ENCODE results near the gene TTC9C. TPM values are rescaled to one million over a fixed set of nuclear protein-coding genes. Genes with fewer than 3 reads are reported as not detected.
"Not testable (repeated sequence)": the region's sequence is repeated elsewhere in the genome, so short reads cannot be mapped to it uniquely, and the experiment has no call there.

TTC9C gene
- total RNA-seq, 1 donor from 2014 or later, result 32.3 TPM

DNA sequence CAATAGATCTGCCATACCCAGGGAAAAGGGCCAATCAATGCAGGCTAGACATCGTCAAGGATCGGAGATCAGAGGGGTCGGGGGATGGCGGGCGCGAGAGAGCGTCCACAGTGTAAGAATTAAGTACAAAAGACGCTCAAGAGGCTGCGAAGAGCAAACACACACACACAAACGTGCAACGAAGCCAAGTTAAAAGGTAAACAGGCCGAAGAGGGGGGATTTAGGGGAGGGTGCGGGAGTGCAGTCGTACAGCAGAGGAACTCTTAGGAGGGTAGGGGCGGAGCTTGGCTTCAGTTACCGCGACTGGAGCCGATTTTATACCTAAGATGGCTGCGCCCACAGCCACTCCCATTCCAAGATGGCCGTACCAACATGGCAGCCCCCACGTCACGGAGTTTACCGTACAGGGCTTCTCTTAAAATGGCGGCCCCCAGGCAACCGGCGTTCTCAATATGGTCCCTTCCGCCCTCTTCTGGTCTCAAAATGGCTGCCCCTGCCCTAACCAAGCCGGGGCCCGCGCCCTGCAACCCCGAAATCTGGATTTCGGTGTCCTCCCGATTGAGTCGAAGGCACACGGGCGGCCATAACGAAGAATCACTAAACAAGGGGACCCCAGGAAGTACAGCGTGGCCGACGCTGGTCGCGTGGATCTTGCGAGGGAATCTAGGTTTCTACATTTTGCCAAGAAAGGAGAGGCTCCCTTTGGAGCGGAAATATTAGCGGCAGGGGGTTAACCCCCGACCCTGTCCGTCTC, 18.9 kb upstream of the TTC9C start:
- DNase-seq (ENCODE audit: low read depth in 2 of 2), result peak; percentile 94 to 99

DNA sequence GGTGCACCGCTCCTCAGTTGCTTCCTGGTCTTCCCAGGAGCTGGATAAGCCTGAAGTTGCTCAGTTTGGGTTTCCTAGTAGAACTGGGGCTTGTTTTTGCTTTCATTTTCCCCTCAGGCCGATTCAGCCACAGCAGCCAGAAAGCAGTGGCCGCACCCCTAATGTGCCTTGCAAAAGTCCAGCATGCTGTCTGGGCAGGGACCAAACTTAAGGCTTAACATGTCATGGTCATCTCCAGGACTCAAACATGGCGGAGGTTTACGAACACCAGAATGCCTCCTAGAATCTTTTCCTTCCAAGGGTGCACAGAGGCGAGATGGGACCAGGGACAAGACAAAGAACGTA, 18.3 kb upstream of the TTC9C start:
- peak in 1 of 2 donors; percentile 32 for DNase-seq (ENCODE audit: low read depth in 2 of 2)

DNA sequence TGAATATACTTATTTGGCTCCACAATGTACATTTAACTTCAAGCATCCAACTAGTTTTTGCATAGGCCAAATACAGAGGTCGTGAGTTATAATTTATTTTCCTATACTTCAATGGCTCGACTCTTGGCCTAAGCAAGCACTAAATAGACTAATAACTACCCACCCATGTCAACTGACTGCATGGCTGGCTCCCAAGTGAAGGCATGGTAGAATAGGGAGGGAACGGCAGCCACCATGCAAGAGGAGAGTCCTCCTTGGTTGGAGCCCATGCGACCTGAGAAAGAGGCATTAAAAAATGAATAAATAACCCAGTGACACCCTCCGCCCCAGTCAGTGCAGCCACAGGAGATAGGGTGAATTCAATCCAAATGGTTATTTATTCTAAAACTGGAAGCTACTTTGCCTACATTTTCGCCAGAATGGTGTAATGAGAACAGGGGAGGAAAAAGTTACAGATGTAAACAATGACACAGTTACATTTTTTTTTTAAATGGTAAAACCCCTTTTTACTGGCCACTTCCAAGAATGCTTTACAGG, 15.9 kb upstream of the TTC9C start:
- no peak for DNase-seq (ENCODE audit: low read depth in 2 of 2)

DNA sequence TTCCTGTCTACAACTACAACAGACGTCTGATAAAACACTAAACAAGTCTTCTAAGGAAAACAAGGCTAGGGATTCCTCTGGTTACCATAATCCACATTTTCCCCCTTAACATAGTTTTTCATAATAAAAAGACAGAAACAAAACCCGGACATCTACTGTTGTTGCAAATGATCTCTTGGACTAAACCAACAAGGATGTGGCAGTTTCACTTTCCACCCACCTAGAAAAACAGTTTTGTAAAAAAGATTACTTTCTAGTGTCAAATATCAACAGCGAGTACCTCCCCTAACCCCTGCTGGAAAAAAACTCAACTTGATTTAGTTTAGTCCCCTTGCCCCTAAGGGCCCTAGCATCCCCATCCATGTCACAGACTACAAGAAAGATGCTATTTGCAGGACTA, 15.4 kb upstream of the TTC9C start:
- DNase-seq (ENCODE audit: low read depth in 2 of 2), result peak in 1 of 2 donors; percentile 38

DNA sequence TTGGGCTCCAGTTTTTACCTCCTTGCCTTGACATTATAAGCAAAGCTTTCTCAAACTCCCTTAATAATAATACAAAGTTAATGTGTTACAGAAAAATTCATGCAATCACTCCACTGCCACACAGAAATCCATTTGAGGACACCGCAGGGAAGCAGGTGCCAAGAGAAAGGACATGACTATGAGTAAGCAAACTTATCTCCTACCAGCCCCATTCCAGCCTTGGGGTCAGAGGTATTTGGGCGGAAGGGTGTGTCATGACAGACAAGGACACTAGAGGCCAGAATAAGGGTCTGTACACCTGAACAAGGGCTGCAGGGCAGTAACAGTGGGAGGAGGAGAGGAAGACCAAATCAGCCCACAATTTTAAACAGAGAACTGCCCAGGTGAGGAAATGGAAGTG, 14.9 kb upstream of the TTC9C start:
- no peak for DNase-seq (ENCODE audit: low read depth in 2 of 2)

DNA sequence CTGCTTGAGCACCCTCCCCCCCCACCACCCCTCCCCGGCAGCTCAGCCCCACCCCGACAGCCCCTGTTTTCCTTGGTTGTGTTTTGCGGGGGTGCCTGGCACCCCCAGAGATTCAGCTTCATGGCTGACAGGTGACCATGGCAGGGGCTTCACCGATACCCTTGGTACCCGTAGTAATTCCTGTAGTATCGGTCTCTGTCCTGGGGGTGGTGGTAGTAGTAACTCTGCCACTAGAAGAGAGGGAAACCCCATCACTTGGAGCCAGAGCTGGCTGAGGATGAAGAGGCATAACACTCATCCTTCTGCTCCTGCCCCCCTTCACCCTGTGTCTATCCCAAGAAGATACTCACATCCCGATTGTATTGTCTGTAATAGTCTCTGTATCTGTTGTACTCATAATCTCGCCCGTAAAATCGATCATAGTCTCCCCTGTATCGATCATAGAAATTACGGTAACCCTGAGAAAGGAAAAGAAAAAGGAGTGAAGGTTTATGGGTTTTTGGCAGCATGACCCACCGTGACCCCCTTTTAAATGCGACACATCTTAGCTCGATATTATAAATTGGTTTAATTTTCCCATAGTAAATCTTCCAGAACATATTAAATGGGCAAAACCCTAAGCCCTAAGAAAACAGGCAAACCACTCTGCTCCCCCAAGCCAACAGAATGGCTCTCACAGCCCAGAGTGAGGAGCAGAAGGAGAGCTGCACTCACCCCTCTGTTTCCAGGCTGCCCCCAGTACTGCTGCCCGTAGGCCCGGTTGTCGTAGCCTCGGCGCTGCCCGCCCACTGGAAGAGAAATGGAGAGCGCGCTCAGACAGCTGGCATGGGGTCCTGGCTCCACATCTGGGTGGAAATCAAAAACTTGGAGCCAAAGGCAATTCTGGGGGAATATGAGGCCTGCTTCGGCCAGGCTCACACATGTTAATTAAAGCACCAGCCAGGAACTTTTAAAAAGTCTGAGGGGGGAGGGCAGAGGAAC, 12.8 kb upstream of the TTC9C start:
- no peak for DNase-seq (ENCODE audit: low read depth in 2 of 2)

DNA sequence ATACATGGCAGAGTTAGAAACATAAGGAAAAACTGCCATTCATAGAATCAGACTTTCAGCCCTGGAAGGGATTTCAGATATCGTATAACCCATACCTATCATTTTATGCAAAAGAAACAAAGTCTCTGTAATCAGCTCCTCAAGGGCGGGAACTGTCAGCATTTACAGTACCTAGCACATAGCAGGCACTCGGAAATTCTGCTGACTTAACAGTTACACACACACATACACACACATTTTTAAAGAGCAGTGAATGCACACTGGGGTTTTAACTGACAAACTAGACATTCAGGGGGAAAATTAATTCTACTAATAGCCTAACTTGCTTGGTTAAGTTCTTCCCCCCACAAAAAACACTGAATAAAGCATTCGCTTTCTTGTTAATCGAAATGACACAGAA, 12.1 kb upstream of the TTC9C start:
- DNase-seq (ENCODE audit: low read depth in 2 of 2), result no peak

DNA sequence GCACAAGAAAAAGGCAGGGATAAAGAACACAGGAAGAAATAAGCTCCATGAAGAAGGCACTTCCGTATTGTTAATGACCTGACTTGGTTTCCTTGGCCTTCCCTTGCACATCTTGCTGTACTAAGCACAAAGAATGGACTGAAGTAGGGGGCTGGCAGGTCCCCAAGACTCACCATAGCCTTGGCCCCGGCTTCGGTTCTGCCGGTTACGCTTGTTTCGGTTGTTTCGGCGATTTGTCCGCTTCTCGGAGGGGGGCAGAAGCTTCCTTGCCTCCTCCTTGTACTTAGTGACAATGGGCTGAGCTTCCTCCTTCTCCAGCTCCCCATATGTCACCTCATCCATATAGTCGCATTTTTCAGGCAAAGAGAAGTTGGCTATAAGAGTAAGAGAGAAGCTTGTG, 11.5 kb upstream of the TTC9C start:
- DNase-seq (ENCODE audit: low read depth in 2 of 2), result no peak

DNA sequence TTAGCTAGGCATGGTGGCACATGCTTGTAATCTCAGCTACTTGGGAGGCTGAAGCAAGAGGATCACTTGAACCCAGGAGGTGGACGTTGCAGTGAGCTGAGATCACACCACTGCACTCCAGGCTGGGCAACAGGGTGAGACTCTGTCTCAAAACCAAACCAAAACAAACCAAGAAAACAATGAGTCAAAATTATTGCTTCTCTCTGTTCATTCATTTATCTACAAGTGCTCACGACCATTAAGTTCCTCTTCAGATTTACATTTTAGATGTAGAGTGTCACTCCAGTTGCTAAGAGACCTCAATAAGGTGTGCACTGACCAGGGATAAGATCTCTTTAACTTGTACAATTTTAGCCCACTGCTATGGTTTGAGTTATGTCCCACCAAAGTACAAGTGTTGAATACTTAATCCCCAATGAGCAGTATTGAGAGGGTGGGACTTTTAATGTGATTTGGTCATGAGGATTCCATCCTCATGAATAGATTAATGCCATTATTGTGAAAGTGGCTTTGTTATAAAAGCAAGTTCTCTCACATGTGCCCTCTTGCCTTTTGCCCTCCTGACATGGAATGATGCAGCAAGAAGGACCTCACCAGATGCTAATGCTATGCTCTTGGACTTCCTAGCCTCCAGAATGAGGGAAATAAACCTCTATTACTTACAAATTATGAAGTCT, 8.8 kb upstream of the TTC9C start:
- DNase-seq (ENCODE audit: low read depth in 2 of 2), result no peak

DNA sequence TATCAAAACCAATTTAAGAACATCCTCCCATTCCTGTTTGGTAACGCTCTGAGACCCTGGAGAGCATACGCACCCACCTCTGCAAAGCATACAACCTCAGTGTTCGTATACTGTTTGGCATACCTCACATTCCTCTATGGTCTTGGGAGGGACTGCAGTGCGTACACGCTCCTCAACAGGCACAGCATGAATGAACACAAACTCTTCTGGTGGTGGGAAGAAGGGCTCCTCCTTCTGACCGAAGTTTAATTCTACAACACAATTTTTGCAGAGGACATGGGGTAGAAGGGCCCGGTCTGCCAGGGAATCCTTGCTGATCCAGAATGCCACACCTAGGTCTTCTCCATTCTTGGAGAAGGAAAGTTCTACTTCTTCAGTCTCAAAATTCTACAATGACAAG, 6.3 kb upstream of the TTC9C start:
- peak in 1 of 2 donors; percentile 18 for DNase-seq (ENCODE audit: low read depth in 2 of 2)

DNA sequence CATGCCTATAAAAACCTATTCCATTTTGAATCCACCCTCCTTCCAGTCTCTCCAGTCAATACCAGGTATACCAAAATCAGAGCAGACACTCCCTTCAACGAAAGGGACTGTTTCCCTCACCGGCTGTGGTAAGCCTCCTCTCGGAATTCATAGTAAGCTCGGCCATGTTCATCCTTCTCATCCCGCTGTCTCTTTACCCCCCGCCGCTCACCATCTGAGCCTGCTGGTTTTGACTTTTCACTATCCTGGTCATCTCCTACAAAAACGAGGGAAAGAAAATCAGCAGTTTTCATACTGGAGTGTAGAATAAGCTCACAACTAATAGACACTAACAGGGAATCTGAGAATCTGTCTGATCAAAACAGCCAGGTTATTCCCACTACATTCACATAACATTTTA, 4.1 kb upstream of the TTC9C start:
- DNase-seq (ENCODE audit: low read depth in 2 of 2), result no peak

DNA sequence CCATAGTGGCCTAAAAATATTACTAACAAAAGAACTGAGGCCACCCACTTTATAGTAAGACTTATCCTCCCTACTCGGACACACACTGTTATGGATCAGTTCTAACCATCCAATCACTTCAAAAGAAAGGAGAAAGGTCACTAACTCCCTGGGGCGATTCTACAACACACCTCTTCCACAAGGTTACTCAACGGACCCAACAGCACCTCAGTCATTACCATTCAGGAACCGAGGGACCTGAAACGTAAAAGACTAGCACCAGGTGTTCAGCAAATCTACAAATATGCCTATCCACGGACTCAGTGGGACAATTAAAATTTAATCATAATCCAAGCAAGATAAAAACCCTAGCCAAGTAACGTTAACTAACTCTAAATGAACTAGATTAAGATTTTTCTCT, 2.6 kb upstream of the TTC9C start:
- peak in 1 of 2 donors; percentile 15 for DNase-seq (ENCODE audit: low read depth in 2 of 2)

DNA sequence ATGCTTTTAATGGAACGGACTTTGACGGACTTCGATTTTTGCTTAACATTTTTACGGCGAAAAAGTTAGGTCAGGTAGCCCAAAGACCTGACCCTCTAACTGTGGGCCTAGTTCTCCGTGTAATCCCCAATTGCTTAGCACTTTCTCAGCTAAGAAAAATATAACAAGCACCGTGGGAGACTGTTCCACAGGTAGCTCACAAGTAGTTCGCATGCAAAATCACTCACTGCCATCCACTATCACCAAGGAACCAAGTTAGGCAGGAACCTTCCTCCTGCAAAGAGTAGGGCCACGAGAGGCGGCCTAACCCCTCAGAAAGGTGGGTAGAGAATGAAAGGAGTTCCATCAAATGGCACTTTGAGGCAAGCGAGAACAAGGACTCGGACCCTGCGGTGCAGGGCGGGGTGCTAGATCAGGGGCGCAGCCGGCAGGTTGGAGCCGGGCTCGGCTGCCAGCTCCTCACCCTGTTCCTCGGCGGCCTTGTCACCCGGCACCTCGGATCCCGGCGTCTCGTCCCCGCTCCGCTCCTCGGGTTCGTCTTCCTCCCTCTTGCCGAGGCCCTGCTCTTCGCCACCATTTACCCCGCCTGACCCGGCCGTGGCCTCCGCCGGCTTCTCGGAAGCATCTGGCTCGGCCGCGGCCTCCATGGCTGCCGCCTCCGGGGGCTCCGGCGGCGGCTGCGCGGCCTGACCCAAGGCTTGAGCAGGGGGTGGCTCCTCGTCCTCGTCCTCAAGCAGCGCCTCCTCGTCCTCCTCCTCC, 2.0 kb upstream of the TTC9C start:
- DNase-seq (ENCODE audit: low read depth in 2 of 2), result no peak

DNA sequence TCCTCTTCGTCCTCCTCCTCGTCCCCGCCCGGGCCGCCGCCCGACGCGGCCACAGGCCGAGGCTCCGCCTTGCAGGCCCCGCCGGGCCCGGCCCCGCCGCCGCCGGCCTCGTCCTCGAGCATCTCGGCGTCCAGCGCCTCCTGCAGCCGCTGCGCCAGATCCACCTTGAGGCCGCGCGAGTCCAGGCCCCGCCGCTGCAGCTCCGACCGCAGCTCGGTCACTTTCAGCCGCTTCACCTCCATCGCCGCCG, 1.4 kb upstream of the TTC9C start:
- no peak for DNase-seq (ENCODE audit: low read depth in 2 of 2)

DNA sequence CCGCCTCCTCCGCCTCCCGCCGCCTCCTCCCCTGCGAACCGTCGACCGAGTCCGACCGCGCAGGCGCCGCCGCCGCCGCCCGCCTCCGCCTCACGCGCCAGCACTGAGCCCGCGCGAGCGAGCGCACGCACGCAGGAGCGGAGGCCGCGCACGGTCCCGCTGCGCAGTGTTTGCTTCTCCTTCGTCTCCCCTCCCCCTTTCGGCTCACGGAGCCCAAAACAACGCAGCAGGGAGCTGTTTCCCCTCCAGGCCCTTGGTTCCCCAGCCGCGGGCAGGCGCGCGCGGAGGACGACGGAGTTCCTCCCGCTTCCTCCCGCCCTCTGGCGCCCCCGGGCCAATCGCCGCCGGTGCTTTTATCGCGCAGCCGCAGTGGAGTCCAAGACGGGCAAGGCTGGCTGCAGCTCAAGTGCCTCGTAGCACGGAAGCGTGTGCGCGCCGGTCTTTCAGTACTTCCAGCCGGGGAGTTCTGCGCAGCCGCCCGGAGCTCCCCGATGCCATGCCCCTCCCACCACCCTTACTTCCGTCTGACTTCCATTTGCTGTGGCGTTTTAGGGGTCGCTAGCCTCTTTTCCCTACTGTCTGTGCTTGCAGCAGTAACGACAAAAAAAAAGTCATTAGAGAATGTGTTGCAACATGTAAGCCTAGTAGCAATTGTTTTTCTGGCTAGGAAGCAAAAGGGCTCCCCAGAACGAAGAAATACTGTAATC, 968 bp upstream of the TTC9C start, which contains the start of gene HNRNPUL2:
TSS of gene HNRNPUL2 (minus strand) at position 293 of the 707 bp plus-strand sequence. CDS start 301 bp downstream, outside the sequence.
- DNase-seq (ENCODE audit: low read depth in 2 of 2), result peak; percentile 98 to 99

DNA sequence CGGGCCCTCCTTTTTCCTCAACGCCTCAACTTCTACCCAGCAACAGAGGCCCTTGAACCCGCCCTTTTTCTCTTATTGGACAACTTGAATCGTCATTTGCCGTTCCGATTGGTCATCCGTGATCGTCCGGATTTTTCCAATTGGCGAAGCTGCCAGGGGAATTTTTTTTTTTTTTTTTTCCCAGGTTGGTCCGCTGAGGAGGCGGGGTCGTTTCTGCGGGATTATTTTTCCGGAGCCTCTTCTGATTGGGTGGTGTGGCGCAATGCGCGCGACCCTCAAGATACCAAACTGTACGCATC, 465 bp upstream of the TTC9C start:
- DNase-seq (ENCODE audit: low read depth in 2 of 2), result peak; percentile 97 to 98

DNA sequence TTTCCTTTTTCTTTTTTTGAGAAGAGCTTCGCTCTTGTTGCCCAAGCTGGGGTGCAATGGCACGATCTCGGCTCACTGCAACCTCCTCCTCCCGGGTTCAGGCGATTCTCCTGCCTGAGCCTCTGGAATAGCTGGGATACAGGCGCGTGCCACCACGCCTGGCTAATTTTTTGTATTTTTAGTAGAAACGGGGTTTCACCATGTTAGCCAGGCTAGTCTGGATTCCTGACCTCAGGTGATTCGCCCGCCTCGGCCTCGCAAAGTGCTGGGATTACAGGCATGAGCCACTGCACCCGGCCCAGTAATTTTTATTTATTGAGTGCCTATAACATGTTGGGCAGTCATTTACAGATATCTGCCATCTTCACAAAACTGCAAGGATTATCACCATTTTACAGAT, 1.8 kb downstream of the TTC9C start:
- not testable (repeated sequence) for DNase-seq (ENCODE audit: low read depth in 2 of 2)

DNA sequence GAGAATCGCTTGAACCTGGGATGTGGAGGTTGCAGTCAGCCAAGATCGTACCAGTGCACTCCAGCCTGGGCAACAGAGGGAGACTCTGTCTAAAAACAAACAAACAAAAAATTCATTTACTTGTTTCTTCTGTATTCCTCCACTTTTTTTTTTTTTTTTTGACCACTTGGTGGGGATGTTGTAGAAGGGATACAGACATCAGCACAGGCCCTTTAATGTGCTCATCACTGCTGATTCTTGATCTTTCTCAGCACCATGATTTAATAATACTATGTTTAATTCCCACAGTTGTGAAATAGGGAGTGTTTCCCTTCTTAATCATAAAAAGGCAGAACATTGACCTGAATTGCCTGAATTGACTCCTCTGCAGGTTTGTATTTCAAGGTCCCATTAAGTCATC, 4.5 kb downstream of the TTC9C start:
- DNase-seq (ENCODE audit: low read depth in 2 of 2), result peak in 1 of 2 donors; percentile 38

DNA sequence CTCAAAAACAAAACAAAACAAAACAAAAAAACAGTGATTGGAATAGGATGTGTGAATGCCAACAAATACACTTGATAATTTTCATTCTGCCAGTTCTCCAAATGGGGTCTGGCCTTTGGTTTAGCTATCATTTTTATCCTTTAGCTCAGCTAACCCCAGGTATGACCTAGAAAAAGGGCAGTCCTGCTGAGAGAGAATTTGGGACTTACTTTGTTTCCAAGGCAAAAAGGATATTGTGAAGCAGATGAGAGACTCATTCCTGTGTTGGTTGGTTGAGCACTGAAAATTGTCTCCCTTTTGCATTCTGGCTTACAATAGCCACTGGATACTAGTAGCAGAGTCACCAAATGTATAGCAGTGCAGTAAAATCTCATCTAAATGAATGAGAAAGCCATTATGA, 8.9 kb downstream of the TTC9C start:
- DNase-seq (ENCODE audit: low read depth in 2 of 2), result no peak

DNA sequence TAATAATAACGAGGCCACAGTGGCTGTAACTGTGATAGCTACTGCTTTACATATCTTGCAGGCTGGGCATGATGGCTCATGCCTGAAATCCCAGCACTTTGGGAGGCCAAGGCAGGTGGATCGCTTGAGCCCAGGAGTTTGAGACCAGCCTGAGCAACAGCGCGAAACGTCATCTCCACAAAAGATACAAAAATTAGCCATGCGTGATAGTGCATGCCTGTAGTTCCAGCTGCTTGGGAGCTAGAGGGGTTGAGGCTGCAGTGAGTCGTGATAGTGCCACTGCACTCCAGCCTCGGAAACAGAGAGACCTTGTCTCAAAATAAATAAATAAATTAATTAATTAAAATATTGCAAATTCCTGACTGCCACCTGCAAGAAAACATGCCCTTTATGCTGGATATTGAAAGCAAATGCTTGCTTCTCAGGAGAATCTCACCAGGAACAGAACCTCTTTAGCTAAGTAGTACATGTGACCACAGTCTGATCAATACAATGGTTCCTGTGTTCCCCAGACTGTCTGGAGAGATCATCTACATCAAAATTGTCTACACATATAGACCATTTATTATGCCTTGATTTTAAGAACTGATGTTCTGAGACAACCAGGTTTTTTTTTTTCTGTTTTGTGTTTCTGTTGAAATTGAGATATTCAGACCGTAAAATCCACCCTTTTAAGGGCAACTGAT, 19.3 kb downstream of the TTC9C start:
- DNase-seq (ENCODE audit: low read depth in 2 of 2), result no peak
